Measurements from ENCODE around the gene ILRUN. TPM values are rescaled to one million over a fixed set of nuclear protein-coding genes. Genes with fewer than 3 reads are reported as not detected.
"Not testable (repeated sequence)": the region's sequence is repeated elsewhere in the genome, so short reads cannot be mapped to it uniquely, and the experiment has no call there.

ILRUN gene
- total RNA-seq, 1 donor from 2014 or later, result 33.3 TPM

GRCh38 chr6:34697544-34697836 lies 923 bp upstream of the ILRUN start:
- no peak for DNase-seq

- DNase-seq, result no peak
Observed at GRCh38 chr6:34696189-34696738, 303 bp downstream of the ILRUN start.

GRCh38 chr6:34695729-34696188 lies 808 bp downstream of the ILRUN start:
- DNase-seq, result no peak

- DNase-seq, result no peak
Observed at GRCh38 chr6:34692280-34692679, 4.3 kb downstream of the ILRUN start.

GRCh38 chr6:34689742-34690141 lies 6.8 kb downstream of the ILRUN start:
- no peak for DNase-seq

- DNase-seq, result no peak
Observed at GRCh38 chr6:34688956-34689355, 7.6 kb downstream of the ILRUN start.

GRCh38 chr6:34684919-34685318 lies 11.6 kb downstream of the ILRUN start:
- DNase-seq, result no peak

GRCh38 chr6:34684364-34684763 lies 12.2 kb downstream of the ILRUN start:
- DNase-seq, result no peak

- no peak for DNase-seq
Observed at GRCh38 chr6:34680802-34681515, 15.6 kb downstream of the ILRUN start.

GRCh38 chr6:34680313-34680712 lies 16.3 kb downstream of the ILRUN start:
- DNase-seq, result not testable (repeated sequence)

- no peak for DNase-seq
Observed at GRCh38 chr6:34679552-34680253, 16.9 kb downstream of the ILRUN start.

GRCh38 chr6:34676140-34676539 lies 20.4 kb downstream of the ILRUN start:
- DNase-seq, result no peak

- not testable (repeated sequence) for DNase-seq
Observed at GRCh38 chr6:34674930-34675329, 21.6 kb downstream of the ILRUN start.

- DNase-seq, result no peak
Observed at GRCh38 chr6:34674268-34674639, 22.3 kb downstream of the ILRUN start.

GRCh38 chr6:34673064-34673463 lies 23.5 kb downstream of the ILRUN start:
- DNase-seq, result no peak

GRCh38 chr6:34672657-34673043 lies 23.9 kb downstream of the ILRUN start:
- DNase-seq, result no peak

GRCh38 chr6:34671801-34672656 lies 24.5 kb downstream of the ILRUN start:
- DNase-seq, result no peak

- DNase-seq, result no peak
Observed at GRCh38 chr6:34671367-34671766, 25.2 kb downstream of the ILRUN start.

GRCh38 chr6:34668799-34669198 lies 27.8 kb downstream of the ILRUN start:
- not testable (repeated sequence) for DNase-seq

- no peak for DNase-seq
Observed at GRCh38 chr6:34667481-34668238, 28.9 kb downstream of the ILRUN start.

GRCh38 chr6:34665019-34665418 lies 31.5 kb downstream of the ILRUN start:
- no peak for DNase-seq

Measured in skin of body (tissue), 2 donors.